Left forelimb (tissue), 1 donor: ENCODE data around the gene ABLIM2.
"Not testable (repeated sequence)": the region's sequence is repeated elsewhere in the genome, so short reads cannot be mapped to it uniquely, and the experiment has no call there.

ENCODE experiments used
- DNase-seq: peaks from one replicate; pipeline ENCODE4 v3.0.0-alpha.2; 2018; ENCODE audit warnings: low spot score

The ABLIM2 gene

DNA sequence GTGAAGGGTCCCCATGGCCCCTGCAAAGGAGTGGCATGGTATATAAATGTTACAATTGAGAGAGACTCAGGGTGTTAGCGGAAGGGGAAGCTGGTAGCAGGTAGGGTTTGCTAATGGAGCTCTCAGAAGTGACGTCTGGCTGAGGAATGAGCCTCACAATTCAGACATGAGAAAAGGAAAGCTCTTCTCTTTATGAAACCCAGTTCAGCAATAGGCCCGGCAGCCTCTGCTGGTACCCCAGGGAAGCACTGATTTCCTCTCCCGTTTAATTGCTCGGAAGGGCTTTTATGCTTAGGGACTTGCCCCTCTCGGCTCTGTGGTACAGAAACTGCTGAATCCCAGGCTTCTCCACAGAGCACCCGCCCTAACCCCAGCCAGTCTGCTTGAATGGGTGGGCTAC is 199.5 kb downstream of the ABLIM2 start:
- DNase-seq, result no peak

- DNase-seq, result no peak
Measured at GRCh38 chr4:7956934-7957656, 201.5 kb downstream of the ABLIM2 start.

- DNase-seq, result no peak
Measured at GRCh38 chr4:7956270-7956808, 202.3 kb downstream of the ABLIM2 start.

DNA sequence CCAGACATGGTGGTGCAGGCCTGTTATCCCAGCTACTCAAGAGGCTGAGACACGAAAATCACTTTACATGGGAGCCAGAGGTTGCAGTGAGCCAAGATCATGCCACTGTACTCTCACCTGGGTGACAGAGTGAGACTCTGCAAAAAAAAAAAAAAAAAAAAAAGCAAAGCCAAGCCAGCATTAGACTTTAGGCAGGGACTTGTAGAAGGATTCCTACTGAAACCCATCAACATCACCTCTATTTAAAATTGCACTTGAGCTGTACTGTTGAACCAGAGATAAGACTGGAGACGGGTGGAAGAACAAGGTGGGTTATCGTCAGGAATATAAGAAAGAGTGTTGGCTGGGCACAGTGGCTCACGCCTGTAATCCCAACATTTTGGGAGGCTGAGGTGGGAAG is 203.2 kb downstream of the ABLIM2 start:
- DNase-seq, result no peak

DNA sequence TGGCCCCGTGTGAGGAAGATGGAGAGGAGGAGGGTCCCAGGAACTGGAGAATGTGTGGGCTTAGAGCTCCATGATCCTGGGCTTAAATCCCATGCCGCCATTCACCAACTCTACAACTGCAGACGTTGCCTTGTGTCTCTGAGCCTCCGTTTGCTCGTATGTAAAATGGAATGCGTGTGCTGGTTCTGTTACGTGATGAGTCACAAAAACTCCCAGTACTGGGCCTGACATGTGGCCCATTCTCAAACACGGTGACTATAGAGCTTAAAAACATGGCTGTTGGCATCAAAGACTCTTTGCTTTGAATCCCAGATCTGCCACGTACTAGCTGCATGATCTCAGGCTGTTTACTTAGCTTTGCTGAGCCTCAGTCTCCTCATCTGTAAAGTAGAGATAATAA is 206.0 kb downstream of the ABLIM2 start:
- no peak for DNase-seq

DNA sequence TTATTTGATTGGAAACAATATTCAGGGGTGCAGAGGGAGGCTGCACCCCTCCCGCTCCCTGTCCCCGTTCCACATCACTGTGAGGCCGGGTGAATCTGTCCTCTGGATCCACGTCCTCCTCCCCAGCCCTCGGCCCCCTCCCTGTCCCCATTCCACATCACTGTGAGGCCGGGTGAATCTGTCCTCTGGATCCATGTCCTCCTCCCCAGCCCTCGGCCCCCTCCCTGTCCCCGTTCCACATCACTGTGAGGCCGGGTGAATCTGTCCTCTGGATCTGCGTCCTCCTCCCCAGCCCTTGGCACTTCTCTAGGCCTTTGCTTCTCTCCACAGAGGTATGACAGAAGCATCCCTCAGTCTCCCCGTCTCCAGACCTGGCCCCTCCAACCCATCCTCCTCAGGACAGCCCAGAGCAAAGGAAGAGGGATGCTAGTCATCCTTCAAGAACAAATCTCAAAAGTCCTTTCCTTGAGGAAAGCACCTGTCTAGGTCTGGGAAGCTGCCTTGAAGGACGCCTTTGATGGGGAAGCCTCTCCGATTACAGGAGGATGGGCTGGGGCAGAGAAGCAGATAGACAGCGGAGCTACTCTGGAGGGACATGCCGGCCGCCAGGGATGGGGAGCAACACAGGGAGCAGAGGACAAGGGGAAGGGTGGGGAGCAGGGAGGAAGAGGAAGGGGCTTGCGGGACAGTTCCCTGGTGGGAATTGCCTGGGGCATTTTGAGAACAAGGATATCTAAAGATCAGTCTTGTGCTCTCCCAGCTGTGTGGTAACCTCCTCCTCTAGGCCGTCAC is 208.1 kb downstream of the ABLIM2 start:
- DNase-seq, result no peak

DNA sequence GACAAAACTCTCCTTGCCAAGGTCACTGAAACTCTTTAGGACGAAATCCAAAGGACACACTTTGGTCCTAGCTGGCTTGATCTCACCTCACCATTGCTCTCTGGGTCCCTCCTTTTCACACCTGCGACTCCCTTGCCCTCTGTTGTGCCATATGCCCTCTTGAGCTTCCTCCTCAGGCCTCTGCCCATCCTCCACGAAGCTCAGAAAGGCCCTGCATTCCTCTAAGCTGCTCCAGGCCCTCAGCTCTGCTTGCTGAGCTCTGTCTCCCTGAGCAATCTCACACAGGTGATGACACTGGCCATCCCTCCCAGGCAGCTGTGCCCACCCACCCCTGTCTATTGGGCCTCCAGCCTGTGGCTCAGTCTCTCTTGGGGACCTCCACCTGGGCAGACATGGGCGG is 208.9 kb downstream of the ABLIM2 start:
- DNase-seq, result no peak

DNA sequence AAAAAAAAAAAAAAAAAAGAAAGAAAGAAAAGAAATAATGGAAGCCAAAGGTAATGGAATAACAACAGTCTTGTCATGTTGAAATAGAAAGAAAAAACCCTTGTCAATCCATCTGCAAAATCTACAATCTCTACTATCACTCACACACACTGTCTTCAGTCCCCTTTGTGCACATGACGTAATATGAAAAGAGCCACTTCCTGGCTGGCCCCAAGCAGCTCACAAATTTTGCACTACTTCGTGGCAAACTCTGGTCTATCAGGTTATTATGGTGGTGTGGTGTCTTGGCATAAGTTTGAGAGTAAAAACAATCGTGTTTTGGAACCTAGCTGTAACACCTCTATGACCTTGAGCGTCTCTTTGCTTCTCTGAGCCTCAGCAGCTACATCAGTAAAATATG is 210.7 kb downstream of the ABLIM2 start:
- no peak for DNase-seq

GRCh38 chr4:7945709-7946380 is 212.8 kb downstream of the ABLIM2 start:
- DNase-seq, result no peak

DNA sequence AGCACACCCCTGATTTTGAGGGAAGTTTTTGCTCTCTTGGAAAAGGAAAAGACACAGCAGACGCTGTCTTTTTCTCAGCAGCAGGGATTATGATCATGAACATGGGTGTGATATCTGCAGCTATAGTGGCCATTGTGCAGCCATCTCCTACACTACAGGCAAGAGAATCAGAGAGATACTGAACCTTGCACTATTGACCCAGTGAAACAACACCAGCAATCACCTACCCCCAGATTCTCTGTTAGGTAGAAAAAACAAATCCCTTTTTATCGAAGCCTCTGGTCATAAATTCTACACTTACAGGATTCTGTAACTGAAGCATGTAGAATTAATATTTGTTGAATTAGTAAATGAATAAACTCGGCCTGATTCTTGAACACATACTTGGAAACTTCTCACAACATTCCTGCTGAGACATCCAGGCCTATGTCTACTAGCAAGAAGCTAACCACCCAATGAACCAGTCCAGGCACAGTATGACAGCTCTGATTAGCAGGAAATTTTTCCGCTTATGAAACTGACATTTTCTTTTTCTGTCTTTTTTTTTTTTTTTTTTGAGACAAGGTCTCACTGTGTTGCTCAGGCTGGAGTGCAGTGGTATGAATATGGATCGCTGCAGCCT is 213.9 kb downstream of the ABLIM2 start:
- DNase-seq, result peak; percentile 20

DNA sequence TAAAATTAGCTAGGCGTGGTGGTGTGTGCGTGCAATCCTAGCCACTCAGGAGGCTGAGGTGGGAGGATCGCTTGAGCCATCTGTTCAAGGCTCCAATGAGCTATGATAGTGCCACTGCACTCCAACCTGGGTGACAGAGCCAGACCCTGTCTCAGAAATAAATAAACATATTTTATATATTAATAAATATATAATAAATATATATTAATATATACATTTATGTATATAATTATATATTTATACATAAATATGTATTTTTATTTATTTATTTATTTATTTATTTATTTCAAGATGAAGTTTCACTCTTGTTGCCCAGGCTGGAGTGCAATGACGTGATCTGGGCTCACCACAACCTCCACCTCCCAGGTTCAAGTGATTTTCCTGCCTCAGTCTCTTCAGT is 214.9 kb downstream of the ABLIM2 start:
- DNase-seq, result not testable (repeated sequence)

DNA sequence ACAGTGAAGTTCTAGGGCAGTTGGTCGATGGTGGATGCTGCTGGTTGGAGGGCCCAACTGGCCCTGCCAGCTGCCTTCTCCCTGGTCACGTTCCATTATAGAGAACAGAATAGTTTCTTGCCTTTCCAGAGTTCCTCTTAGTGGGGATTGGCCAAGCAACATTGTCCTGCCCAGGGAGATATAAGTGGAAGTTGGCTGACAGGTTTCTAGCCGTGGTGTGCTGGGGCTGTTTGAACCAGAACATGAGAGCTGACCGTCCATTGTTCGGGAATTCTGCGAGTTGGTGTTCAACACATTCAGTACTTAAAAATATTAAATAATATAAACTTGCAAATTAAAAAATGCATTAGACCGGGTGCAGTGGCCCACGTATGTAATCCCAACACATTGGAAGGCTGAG is 215.4 kb downstream of the ABLIM2 start:
- DNase-seq, result peak; percentile 34

GRCh38 chr4:7941965-7942496 is 216.6 kb downstream of the ABLIM2 start:
- DNase-seq, result peak; percentile 52

- peak; percentile 59 for DNase-seq
Measured at GRCh38 chr4:7941111-7941964, 217.3 kb downstream of the ABLIM2 start.

- peak; percentile 93 for DNase-seq
Measured at GRCh38 chr4:7939377-7940108, 219.1 kb downstream of the ABLIM2 start, which contains the start of gene AFAP1. Gene AFAP1, minus strand, starts transcription at chr4:7939861. Its CDS starts 67,783 bp downstream, at chr4:7872078.

DNA sequence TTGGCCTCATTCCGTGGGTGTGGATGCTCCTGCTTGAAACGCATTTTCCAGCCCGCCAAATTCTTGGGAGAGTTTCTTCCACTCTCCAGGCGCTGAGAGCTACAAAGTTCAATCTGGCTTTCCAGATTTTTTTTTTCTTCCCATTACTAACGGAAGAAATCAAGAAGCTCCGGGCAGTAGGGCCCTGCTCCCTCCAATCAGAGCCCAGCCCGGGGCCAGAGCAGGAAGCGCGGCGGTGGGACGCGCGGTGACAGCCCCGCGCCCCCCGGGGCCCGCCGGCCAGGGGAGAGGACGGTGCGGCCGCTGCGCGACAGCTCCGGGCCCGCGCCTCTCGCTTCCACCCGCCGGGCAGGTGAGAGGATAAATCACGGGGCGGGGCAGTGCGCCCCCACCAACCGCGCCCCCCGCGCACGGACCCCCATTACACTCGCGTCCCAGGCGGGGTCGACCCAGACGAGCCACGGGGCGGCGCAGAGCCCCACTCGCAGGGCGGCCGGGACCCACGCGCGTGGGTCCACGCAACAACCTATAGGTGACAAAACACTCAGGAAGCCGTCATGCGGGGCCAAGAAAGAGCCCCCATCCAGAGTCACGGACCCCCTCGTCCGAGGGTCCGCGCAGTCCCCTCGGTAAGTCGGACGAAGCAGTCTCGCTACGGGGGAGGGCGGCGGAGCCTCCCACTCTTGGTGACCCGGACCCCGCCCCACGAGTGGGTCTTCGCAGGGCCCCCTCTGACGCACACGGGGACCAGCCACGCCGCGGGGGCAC is 219.8 kb downstream of the ABLIM2 start:
- DNase-seq, result peak; percentile 70

GRCh38 chr4:7938266-7938608 is 220.4 kb downstream of the ABLIM2 start:
- DNase-seq, result no peak

DNA sequence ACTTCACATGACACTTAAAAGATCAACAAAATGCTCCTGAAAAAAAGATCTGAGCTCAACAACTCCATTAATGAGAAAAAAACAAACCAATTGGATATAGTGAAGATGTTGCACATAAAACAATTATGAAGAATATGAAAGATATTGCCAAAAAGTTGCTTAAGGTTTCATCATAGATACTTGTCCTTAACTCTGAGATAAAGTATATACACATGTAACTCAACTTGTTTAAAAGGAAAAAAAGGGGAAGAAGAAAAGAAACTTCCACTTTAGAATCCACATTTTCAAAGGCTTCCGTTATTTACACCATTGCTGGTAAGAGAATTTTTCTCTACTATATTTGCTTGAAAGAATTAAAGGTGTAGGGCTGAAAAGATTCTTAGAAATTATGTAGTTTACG is 221.6 kb downstream of the ABLIM2 start:
- no peak for DNase-seq
